Measurements from ENCODE around the gene FARS2. TPM values are rescaled to one million over a fixed set of nuclear protein-coding genes. Genes with fewer than 3 reads are reported as not detected.

The FARS2 gene
- total and polyA plus RNA-seq, 7 donors, result 10.6 to 17.5 (median 14.4) TPM

DNA sequence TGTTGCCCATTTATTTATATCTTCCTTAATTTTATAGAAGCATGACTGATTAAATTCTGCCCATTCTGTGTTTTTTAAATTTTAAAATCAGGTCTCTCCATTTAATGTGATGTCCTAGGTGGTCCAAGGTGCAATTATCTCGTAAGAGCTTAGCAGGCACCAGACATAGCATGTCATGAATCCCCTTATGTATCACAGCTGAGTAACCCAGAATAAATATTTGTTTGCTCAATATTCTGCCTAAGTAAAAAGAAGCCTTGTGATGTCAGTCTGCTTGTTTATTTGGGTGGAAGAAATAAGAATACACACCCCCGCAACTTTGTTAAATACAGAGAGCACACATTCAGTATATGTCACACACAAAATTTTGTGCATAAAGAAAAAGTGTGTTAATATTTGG lies 211.3 kb downstream of the FARS2 start:
- ATAC-seq, result no peak
- no peak overlapping the region for H3K4me3 ChIP-seq
- H3K27me3 ChIP-seq (ENCODE audit: insufficient read depth in 3 of 3, low read length in 2 of 3), result no peaks in the 10 kb centered on the region
- H3K27ac ChIP-seq, result no peak overlapping the region
- 95 to 100% (median 96%) methylated on average over 2 of the region's 2 CpGs for WGBS, 3 donors
- H3K9me3 ChIP-seq, result no peaks in the 10 kb centered on the region
- no peak for DNase-seq
- intact Hi-C loops (cut with DNase I), result loop anchor here in 1 of 2 donors (5.0 to 10.0 kb wide), 2 partner anchors 292 to 530 kb away; no protein-coding TSS in a partner anchor
- TF ChIP-seq, protein P1, sequence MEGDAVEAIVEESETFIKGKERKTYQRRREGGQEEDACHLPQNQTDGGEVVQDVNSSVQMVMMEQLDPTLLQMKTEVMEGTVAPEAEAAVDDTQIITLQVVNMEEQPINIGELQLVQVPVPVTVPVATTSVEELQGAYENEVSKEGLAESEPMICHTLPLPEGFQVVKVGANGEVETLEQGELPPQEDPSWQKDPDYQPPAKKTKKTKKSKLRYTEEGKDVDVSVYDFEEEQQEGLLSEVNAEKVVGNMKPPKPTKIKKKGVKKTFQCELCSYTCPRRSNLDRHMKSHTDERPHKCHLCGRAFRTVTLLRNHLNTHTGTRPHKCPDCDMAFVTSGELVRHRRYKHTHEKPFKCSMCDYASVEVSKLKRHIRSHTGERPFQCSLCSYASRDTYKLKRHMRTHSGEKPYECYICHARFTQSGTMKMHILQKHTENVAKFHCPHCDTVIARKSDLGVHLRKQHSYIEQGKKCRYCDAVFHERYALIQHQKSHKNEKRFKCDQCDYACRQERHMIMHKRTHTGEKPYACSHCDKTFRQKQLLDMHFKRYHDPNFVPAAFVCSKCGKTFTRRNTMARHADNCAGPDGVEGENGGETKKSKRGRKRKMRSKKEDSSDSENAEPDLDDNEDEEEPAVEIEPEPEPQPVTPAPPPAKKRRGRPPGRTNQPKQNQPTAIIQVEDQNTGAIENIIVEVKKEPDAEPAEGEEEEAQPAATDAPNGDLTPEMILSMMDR (IDR thresholded peaks at IDR 0.05), result no peak
- H3K36me3 ChIP-seq (ENCODE audit: insufficient read depth in 1 of 2, low read depth in 1 of 2), result no peaks in the 10 kb centered on the region
- no peaks in the 10 kb centered on the region for H3K4me1 ChIP-seq

DNA sequence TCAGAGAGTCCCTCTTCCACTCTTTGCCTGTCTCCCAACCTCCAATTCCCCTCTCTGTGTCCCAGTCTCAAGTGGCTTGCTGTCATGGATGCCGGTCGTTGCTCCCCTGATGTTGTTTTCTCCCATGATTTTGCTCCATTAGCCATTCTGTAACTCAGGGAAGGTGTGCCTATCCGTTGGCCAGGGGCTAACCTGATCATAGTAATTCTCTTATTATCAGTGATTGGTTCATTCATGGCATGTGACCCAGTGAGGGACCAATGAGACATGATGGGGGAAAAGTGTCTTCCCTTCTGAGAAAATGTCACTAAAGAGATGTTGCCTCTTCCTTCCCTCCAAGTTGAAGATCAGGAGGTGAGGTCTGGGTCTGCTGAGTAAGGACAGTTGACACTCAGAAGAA lies 214.5 kb downstream of the FARS2 start:
- TF ChIP-seq, protein P1 (IDR thresholded peaks at IDR 0.05), result no peak
- DNase-seq (no peak), ATAC-seq (no peak)
- Histone ChIP-seq H3K9me3 (no peaks in the 10 kb centered on the region), H3K27me3 (ENCODE audit: insufficient read depth in 3 of 3, low read length in 2 of 3) (no peaks in the 10 kb centered on the region), H3K27ac (no peak overlapping the region), H3K4me1 (no peaks in the 10 kb centered on the region), H3K36me3 (ENCODE audit: insufficient read depth in 1 of 2, low read depth in 1 of 2) (no peaks in the 10 kb centered on the region), H3K4me3 (no peak overlapping the region)
- intact Hi-C loops (cut with DNase I), result loop anchor here in 1 of 2 donors (10.0 kb wide), 1 partner anchor 289 kb away; no protein-coding TSS in a partner anchor
- WGBS, 3 donors, result 94 to 96% (median 96%) methylated on average over 3 of the region's 3 CpGs

DNA sequence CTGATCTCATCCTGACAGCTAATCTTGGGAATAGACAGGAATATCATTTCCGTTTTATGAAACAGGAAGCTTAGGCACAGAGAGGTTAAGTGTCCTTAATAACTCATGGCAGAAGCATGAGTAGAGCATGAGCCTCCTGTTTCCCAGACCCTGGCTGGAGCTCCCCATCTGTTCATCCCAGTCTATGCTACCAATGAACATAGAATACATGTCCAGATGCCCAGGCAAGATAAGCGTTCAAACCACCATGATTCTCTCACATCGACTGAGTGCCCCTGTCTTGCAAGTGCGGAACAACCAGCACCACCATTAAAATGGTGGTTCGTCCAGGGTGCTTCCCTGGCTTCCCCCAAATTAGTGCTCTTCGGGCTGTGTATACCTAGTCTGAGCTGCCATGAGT lies 217.1 kb downstream of the FARS2 start:
- no peak for DNase-seq
- TF ChIP-seq, protein P1 (IDR thresholded peaks at IDR 0.05), result no peak
- intact Hi-C loops (cut with DNase I), result loop anchor here in 1 of 2 donors (10.0 kb wide), 1 partner anchor 286 kb away; no protein-coding TSS in a partner anchor
- H3K27me3 ChIP-seq (ENCODE audit: insufficient read depth in 3 of 3, low read length in 2 of 3), result no peaks in the 10 kb centered on the region
- no peaks in the 10 kb centered on the region for H3K36me3 ChIP-seq (ENCODE audit: insufficient read depth in 1 of 2, low read depth in 1 of 2)
- no peak for ATAC-seq
- H3K4me1 ChIP-seq, result no peaks in the 10 kb centered on the region
- no peaks in the 10 kb centered on the region for H3K9me3 ChIP-seq
- no peak overlapping the region for H3K4me3 ChIP-seq
- H3K27ac ChIP-seq, result no peak overlapping the region
- 96 to 98% (median 97%) methylated on average over 6 of the region's 6 CpGs for WGBS, 3 donors

DNA sequence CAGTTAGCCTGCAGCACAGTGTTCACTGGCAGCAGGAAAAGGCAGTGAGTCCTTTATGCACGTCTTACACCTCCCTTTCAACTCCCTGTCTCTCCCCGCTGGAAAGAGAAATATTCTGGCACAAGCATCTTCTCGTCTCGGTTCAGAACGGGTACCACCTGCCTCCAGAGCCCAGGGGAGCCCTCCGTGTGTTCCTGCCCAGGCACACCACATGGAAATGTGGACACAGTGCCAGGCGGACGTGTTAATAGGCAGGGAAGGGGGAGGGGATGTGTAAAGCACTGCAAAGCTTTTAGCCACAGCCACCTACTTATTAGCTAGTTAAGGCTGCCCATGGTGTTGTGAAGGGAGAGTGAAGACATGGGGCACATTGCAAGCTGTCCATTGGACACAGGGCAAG lies 219.7 kb downstream of the FARS2 start:
- WGBS, 3 donors, result 11 to 25% (median 12%) methylated on average over 8 of the region's 8 CpGs
- Histone ChIP-seq H3K9me3 (no peaks in the 10 kb centered on the region), H3K4me1 (no peaks in the 10 kb centered on the region), H3K4me3 (no peak overlapping the region), H3K27ac (no peak overlapping the region), H3K36me3 (ENCODE audit: insufficient read depth in 1 of 2, low read depth in 1 of 2) (no peaks in the 10 kb centered on the region), H3K27me3 (ENCODE audit: insufficient read depth in 3 of 3, low read length in 2 of 3) (no peaks in the 10 kb centered on the region)
- TF ChIP-seq, protein P1 (IDR thresholded peaks at IDR 0.05), result no peak
- ATAC-seq (peak in 2 of 4 donors; percentile 72 to 83), DNase-seq (no peak)
- intact Hi-C loops (cut with DNase I), result no loop called here

DNA sequence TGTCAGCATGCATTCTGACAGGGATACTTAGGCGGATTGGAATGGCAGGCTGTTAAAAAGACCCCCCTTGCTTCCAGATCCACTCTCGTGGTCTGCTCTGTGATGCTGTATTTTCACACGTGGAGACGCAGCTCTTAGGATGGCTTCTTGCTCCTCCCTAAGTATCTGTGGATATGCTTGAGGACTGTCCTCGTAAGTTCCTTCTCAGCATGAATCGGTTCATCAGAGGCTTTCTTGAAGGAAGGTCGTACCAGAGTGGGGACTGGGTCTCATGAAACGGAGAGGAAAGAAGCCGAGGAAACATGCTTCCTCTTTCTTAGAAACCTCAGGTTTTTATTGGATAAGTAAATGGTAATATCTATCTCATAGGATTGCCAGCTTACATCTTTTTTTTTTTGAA lies 220.4 kb downstream of the FARS2 start:
- Histone ChIP-seq H3K27me3 (ENCODE audit: insufficient read depth in 3 of 3, low read length in 2 of 3) (no peaks in the 10 kb centered on the region), H3K9me3 (no peaks in the 10 kb centered on the region), H3K4me1 (no peaks in the 10 kb centered on the region), H3K4me3 (no peak overlapping the region), H3K36me3 (ENCODE audit: insufficient read depth in 1 of 2, low read depth in 1 of 2) (no peaks in the 10 kb centered on the region), H3K27ac (no peak overlapping the region)
- no peak for DNase-seq
- intact Hi-C loops (cut with DNase I), result no loop called here
- TF ChIP-seq, protein P1 (IDR thresholded peaks at IDR 0.05), result no peak
- 86 to 89% (median 88%) methylated on average over 9 of the region's 9 CpGs for WGBS, 3 donors
- no peak for ATAC-seq
